Activated CD8-positive, alpha-beta T cell treated with anti-CD3 and anti-CD28 coated beads for 36 hours (primary cell): Measurements from ENCODE around the gene PDLIM3. TPM values are rescaled to one million over a fixed set of nuclear protein-coding genes. Genes with fewer than 3 reads are reported as not detected.

Experiments
- ATAC-seq: fragments of 200-7000 bp; cut with Tn5 transposase; one replicate; pipeline ENCODE4 v1.10.0; 2021; ENCODE audit warnings: mild to moderate bottlenecking, moderate library complexity
- CTCF ChIA-PET: fragments of 350-600 bp; sonication (Branson Sonifier 250); formaldehyde crosslinking; loops from one replicate; lab custom pipeline; 2021; ENCODE audit warnings: antibody characterized with exemption; lab: Charles Lee
- POLR2A ChIA-PET: fragments of 350-600 bp; sonication (Branson Sonifier 250); formaldehyde crosslinking; loops from one replicate; lab custom pipeline; 2021; ENCODE audit warnings: antibody characterized with exemption; lab: Charles Lee
- DNase-seq: peaks from one replicate; pipeline ENCODE4 v3.0.0-alpha.2; 2020
- H3K27ac Mint-ChIP-seq: one replicate; pipeline ENCODE4 v1.8.0; 2021; ENCODE audit warnings: mild to moderate bottlenecking, mixed read lengths
- H3K27me3 Mint-ChIP-seq: one replicate; pipeline ENCODE4 v1.8.0; 2021; ENCODE audit warnings: mixed read lengths
- H3K36me3 Mint-ChIP-seq: one replicate; pipeline ENCODE4 v1.8.0; 2021; ENCODE audit warnings: low read depth, mixed read lengths
- H3K4me1 Mint-ChIP-seq: one replicate; pipeline ENCODE4 v1.8.0; 2021; ENCODE audit warnings: low read depth, mixed read lengths
- H3K4me3 Mint-ChIP-seq: one replicate; pipeline ENCODE4 v1.8.0; 2021; ENCODE audit warnings: mild to moderate bottlenecking, moderate library complexity, mixed read lengths
- H3K9me3 Mint-ChIP-seq: one replicate; pipeline ENCODE4 v1.8.0; 2021; ENCODE audit warnings: mixed read lengths
- CTCF ChIP-seq: fragments of 200-600 bp; IDR thresholded peaks from one replicate; pipeline ENCODE4 v1.8.0; 2022; ENCODE audit warnings: antibody characterized with exemption, mild to moderate bottlenecking
- intact Hi-C: fragments of 100-400 bp; cut with micrococcal nuclease; formaldehyde crosslinking; loops from one replicate; pipeline ENCODE4 v1.10.0; 2022
- total RNA-seq, 2 experiments: library from RNA; stranded (reverse); gene quantifications; one replicate each; pipeline ENCODE4 v1.2.3, GENCODE V29; 2021

Gene PDLIM3
- total RNA-seq, 2 experiments from 2014 or later = not detected

GRCh38 chr4:185578284-185578683 lies 43.0 kb upstream of the PDLIM3 start:
- Mint-ChIP-seq H3K36me3 (no peaks in the 10 kb centered on the region), H3K27ac (no peak overlapping the region), H3K4me3 (no peak overlapping the region), H3K9me3 (no peaks in the 10 kb centered on the region), H3K4me1 (no peaks in the 10 kb centered on the region), H3K27me3 (peaks cover 18% of the 10 kb centered on the region)
- POLR2A ChIA-PET = no interaction called here
- intact Hi-C loops = no loop called here
- TF ChIP-seq CTCF = no peak
- no peak for DNase-seq
- CTCF ChIA-PET = interaction anchor here (1.8 kb wide), 1 partner anchor 19 kb away, joined by 5 read pairs; no protein-coding TSS in a partner anchor
- ATAC-seq = no peak

GRCh38 chr4:185576962-185577950 lies 41.9 kb upstream of the PDLIM3 start:
- ATAC-seq (no peak), DNase-seq (no peak)
- Mint-ChIP-seq H3K4me1 (no peaks in the 10 kb centered on the region), H3K4me3 (no peak overlapping the region), H3K36me3 (no peaks in the 10 kb centered on the region), H3K9me3 (no peaks in the 10 kb centered on the region), H3K27ac (no peak overlapping the region), H3K27me3 (peaks cover 13% of the 10 kb centered on the region)
- no peak for TF ChIP-seq CTCF
- CTCF ChIA-PET = interaction anchor here (1.0 to 1.9 kb wide), 4 partner anchors 8 to 43 kb away, joined by 3 to 7 read pairs (median 4); no protein-coding TSS in a partner anchor
- intact Hi-C loops = no loop called here
- POLR2A ChIA-PET = no interaction called here

GRCh38 chr4:185576314-185576961 lies 41.1 kb upstream of the PDLIM3 start:
- no peak overlapping the region for H3K4me3 Mint-ChIP-seq
- POLR2A ChIA-PET = no interaction called here
- ATAC-seq (no peak), DNase-seq (no peak)
- no peak overlapping the region for H3K27ac Mint-ChIP-seq
- CTCF ChIA-PET = interaction anchor here (1.0 to 1.9 kb wide), 4 partner anchors 9 to 42 kb away, joined by 3 to 7 read pairs (median 4); no protein-coding TSS in a partner anchor
- peaks cover 12% of the 10 kb centered on the region for H3K27me3 Mint-ChIP-seq
- H3K4me1 Mint-ChIP-seq = no peaks in the 10 kb centered on the region
- no peaks in the 10 kb centered on the region for H3K36me3 Mint-ChIP-seq
- intact Hi-C loops = no loop called here
- H3K9me3 Mint-ChIP-seq = no peaks in the 10 kb centered on the region
- no peak for TF ChIP-seq CTCF

GRCh38 chr4:185573651-185574199 lies 38.4 kb upstream of the PDLIM3 start:
- CTCF ChIA-PET = no interaction called here
- Mint-ChIP-seq H3K27me3 (peaks cover 9% of the 10 kb centered on the region), H3K27ac (no peak overlapping the region), H3K4me1 (no peaks in the 10 kb centered on the region), H3K4me3 (no peak overlapping the region), H3K9me3 (no peaks in the 10 kb centered on the region), H3K36me3 (no peaks in the 10 kb centered on the region)
- TF ChIP-seq CTCF = no peak
- intact Hi-C loops = no loop called here
- DNase-seq (no peak), ATAC-seq (no peak)
- POLR2A ChIA-PET = no interaction called here
